HepG2 (cell line): ENCODE measurements around the gene IL5RA. TPM values are rescaled to one million over a fixed set of nuclear protein-coding genes. Genes with fewer than 3 reads are reported as not detected.

Experiments
- ARHGAP35 ChIP-seq: sonication (generic); formaldehyde crosslinking; IDR thresholded peaks from 2 replicates; pipeline ENCODE4 v1.9.0; 2022; ENCODE audit warnings: mild to moderate bottlenecking, inconsistent platforms, moderate library complexity, missing genetic modification reagents, borderline replicate concordance
- KDM3A ChIP-seq: IDR thresholded peaks from 2 replicates; pipeline ENCODE4 v1.6.1; 2018; ENCODE audit warnings: low read depth, missing compliant biosample characterization
- MEIS1 ChIP-seq: sonication (generic); formaldehyde crosslinking; IDR thresholded peaks from 2 replicates; pipeline ENCODE4 v1.9.0; 2021; ENCODE audit warnings: mild to moderate bottlenecking, missing genetic modification reagents, moderate library complexity, borderline replicate concordance
- NFKB2 ChIP-seq: sonication (generic); formaldehyde crosslinking; IDR thresholded peaks from 2 replicates; pipeline ENCODE4 v1.4.0; 2020; ENCODE audit warnings: missing genetic modification reagents, borderline replicate concordance
- SYNCRIP ChIP-seq: fragments of 200-400 bp; formaldehyde crosslinking; IDR thresholded peaks from 2 replicates; pipeline ENCODE4 v1.6.1; 2018; ENCODE audit warnings: mild to moderate bottlenecking, low read depth, low read length; ENCODE audit not compliant: insufficient read depth
- ZNF512 ChIP-seq: sonication (generic); formaldehyde crosslinking; IDR thresholded peaks from 2 replicates; pipeline ENCODE4 v1.4.0; 2020; ENCODE audit warnings: mild to moderate bottlenecking, missing genetic modification reagents
- ZNF687 ChIP-seq: sonication (generic); formaldehyde crosslinking; IDR thresholded peaks from 2 replicates; pipeline ENCODE4 v1.5.1; 2020; ENCODE audit warnings: mild to moderate bottlenecking, missing genetic modification reagents, moderate library complexity
- polyA plus RNA-seq, 8 experiments: library from polyadenylated mRNA; depleted of rRNA in 3 of 8; stranded (reverse) in 7 of 8; unstranded in 1 of 8; fragments of >200 nt; fragmentation: Illumina TruSeq in 4 of 8; extraction: Trizol in 4 of 8; gene quantifications; 2 replicates each; pipeline versions ENCODE4 v1.2.1 to v1.2.3, GENCODE V29; 2011 to 2016; ENCODE audit warnings: low read depth in 4 of 8, missing spikeins in 1 of 8, mixed read lengths in 1 of 8; ENCODE audit not compliant: insufficient read depth in 1 of 8
- total RNA-seq, 5 experiments: library from RNA; depleted of rRNA; stranded (reverse); fragments of >200 nt; fragmentation: Illumina TruSeq; extraction: Trizol; gene quantifications; 2 replicates each; pipeline ENCODE4 v1.2.3, GENCODE V29; 2016; ENCODE audit warnings: low read depth in 1 of 5
- TF ChIP-seq, protein P1 (sequence below): sonication (generic); formaldehyde crosslinking; IDR thresholded peaks from 2 replicates; pipeline ENCODE4 v1.4.0; 2020; ENCODE audit warnings: missing genetic modification reagents, mild to moderate bottlenecking, borderline replicate concordance
- TF ChIP-seq, protein P2 (sequence below): sonication (generic); formaldehyde crosslinking; IDR thresholded peaks from 2 replicates; pipeline ENCODE4 v1.5.1; 2020; ENCODE audit warnings: mild to moderate bottlenecking, moderate library complexity, missing genetic modification reagents
- TF ChIP-seq, protein P3 (sequence below): sonication (generic); formaldehyde crosslinking; IDR thresholded peaks from 2 replicates; pipeline ENCODE4 v1.4.0; 2020; ENCODE audit warnings: low read depth, mild to moderate bottlenecking, missing genetic modification reagents
- TF ChIP-seq, protein P4 (sequence below): IDR thresholded peaks from 2 replicates; pipeline ENCODE4 v1.6.1; 2016; ENCODE audit warnings: missing biosample characterization, missing genetic modification reagents, low read depth

IL5RA gene
- total and polyA plus RNA-seq, 2 of the 13 experiments (the other 11 are each of a cell fraction or from before 2014, with no cell fraction given) = not detected

GRCh38 chr3:3126477-3127431, 16.6 kb upstream of the IL5RA start, which contains the start of gene TRNT1 (continued):
- TF ChIP-seq, protein P1, sequence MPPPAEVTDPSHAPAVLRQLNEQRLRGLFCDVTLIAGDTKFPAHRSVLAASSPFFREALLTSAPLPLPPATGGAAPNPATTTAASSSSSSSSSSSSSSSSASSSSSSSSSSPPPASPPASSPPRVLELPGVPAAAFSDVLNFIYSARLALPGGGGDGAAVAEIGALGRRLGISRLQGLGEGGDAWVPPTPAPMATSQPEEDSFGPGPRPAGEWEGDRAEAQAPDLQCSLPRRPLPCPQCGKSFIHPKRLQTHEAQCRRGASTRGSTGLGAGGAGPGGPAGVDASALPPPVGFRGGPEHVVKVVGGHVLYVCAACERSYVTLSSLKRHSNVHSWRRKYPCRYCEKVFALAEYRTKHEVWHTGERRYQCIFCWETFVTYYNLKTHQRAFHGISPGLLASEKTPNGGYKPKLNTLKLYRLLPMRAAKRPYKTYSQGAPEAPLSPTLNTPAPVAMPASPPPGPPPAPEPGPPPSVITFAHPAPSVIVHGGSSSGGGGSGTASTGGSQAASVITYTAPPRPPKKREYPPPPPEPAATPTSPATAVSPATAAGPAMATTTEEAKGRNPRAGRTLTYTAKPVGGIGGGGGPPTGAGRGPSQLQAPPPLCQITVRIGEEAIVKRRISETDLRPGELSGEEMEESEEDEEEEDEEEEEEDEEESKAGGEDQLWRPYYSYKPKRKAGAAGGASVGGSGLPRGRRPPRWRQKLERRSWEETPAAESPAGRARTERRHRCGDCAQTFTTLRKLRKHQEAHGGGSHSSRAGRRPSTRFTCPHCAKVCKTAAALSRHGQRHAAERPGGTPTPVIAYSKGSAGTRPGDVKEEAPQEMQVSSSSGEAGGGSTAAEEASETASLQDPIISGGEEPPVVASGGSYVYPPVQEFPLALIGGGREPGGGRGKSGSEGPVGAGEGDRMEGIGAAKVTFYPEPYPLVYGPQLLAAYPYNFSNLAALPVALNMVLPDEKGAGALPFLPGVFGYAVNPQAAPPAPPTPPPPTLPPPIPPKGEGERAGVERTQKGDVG = no peak
- TF ChIP-seq, protein P2, sequence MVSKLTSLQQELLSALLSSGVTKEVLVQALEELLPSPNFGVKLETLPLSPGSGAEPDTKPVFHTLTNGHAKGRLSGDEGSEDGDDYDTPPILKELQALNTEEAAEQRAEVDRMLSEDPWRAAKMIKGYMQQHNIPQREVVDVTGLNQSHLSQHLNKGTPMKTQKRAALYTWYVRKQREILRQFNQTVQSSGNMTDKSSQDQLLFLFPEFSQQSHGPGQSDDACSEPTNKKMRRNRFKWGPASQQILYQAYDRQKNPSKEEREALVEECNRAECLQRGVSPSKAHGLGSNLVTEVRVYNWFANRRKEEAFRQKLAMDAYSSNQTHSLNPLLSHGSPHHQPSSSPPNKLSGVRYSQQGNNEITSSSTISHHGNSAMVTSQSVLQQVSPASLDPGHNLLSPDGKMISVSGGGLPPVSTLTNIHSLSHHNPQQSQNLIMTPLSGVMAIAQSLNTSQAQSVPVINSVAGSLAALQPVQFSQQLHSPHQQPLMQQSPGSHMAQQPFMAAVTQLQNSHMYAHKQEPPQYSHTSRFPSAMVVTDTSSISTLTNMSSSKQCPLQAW (CRISPR knock-in tag) = peak; percentile 75
- TF ChIP-seq ZNF687 (CRISPR knock-in tag) = peak; percentile 94
- TF ChIP-seq, protein P3, sequence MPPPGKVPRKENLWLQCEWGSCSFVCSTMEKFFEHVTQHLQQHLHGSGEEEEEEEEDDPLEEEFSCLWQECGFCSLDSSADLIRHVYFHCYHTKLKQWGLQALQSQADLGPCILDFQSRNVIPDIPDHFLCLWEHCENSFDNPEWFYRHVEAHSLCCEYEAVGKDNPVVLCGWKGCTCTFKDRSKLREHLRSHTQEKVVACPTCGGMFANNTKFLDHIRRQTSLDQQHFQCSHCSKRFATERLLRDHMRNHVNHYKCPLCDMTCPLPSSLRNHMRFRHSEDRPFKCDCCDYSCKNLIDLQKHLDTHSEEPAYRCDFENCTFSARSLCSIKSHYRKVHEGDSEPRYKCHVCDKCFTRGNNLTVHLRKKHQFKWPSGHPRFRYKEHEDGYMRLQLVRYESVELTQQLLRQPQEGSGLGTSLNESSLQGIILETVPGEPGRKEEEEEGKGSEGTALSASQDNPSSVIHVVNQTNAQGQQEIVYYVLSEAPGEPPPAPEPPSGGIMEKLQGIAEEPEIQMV (CRISPR knock-in tag) = no peak; the same call in 1 of the 2 replicates
- no peak for TF ChIP-seq SYNCRIP
- TF ChIP-seq ZNF512 (CRISPR knock-in tag) = no peak
- no peak; the same call in 1 of the 2 replicates for TF ChIP-seq MEIS1
- peak; percentile 81 for TF ChIP-seq NFKB2 (CRISPR knock-in tag)
- TF ChIP-seq KDM3A (CRISPR knock-in tag) = peak; percentile 58; the same call in 1 of the 2 replicates
- 0 out of 2 replicates have a peak, but pooled peaks have one; percentile 60 for TF ChIP-seq ARHGAP35
- TF ChIP-seq, protein P4, sequence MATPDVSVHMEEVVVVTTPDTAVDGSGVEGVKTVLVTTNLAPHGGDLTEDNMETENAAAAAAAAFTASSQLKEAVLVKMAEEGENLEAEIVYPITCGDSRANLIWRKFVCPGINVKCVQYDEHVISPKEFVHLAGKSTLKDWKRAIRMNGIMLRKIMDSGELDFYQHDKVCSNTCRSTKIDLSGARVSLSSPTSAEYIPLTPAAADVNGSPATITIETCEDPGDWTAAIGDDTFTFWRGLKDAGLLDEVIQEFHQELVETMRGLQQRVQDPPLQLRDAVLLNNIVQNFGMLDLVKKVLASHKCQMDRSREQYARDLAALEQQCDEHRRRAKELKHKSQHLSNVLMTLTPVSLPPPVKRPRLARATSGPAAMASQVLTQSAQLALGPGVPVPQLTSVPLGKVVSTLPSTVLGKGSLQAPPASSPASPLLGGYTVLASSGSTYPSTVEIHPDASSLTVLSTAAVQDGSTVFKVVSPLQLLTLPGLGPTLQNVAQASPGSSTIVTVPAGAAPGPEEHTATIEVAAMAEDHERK (CRISPR knock-in tag) = peak; percentile 90
